ENCODE data around the gene C1RL. TPM values are rescaled to one million over a fixed set of nuclear protein-coding genes. Genes with fewer than 3 reads are reported as not detected.

C1RL gene
- total RNA-seq, 1 experiment from 2014 or later: 17.7 TPM

DNA sequence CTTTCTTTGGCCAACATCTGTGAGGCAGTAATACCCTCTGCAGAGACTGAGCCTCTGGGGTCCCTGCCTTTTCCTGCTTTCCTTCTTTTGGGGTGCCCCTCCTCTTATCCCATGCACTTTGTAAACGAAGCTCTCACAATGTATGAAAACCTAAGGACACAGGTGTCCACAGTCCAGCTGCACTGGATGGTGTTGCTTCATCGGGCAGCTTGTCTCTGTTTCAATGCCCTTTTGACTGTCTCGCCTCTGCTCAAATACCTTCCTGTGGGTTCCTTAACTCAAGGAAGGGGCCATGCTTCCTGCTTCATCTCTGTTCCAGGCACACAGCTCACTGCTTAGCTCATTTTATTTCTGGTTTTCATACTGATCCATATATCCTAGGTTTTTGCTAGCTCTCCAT lies 6.4 kb downstream of the C1RL start:
- Mint-ChIP-seq H3K36me3 (peaks cover 29% of the 10 kb centered on the region), H3K4me3 (no peak overlapping the region), H3K4me1 (peaks cover under 1% of the 10 kb centered on the region), H3K27me3 (ENCODE audit: low read depth) (no peaks in the 10 kb centered on the region), H3K9me3 (peaks cover 12% of the 10 kb centered on the region), H3K27ac (no peak overlapping the region)
- ATAC-seq (no peak), DNase-seq (ENCODE audit: low spot score) (no peak)
- ChIA-PET CTCF (interaction anchor here (0.8 to 2.0 kb wide), 3 partner anchors 9 to 42 kb away, joined by 3 to 7 read pairs (median 3); no protein-coding TSS in a partner anchor), POLR2A (interaction anchor here (1.0 kb wide), 1 partner anchor 12 kb away, joined by 3 read pairs; no protein-coding TSS in a partner anchor)
- TF ChIP-seq, protein P1, sequence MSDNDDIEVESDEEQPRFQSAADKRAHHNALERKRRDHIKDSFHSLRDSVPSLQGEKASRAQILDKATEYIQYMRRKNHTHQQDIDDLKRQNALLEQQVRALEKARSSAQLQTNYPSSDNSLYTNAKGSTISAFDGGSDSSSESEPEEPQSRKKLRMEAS (CRISPR knock-in tag; IDR thresholded peaks at IDR 0.05): no peak
- no peak for TF ChIP-seq ZNF121 (CRISPR knock-in tag; IDR thresholded peaks at IDR 0.05)
- no peak for TF ChIP-seq CREM (CRISPR knock-in tag; IDR thresholded peaks at IDR 0.05)
- no peak for TF ChIP-seq ZNF416 (CRISPR knock-in tag; IDR thresholded peaks at IDR 0.05)
- TF ChIP-seq NFATC4 (CRISPR knock-in tag; IDR thresholded peaks at IDR 0.05): no peak
- no peak for TF ChIP-seq GRHL2 (CRISPR knock-in tag; IDR thresholded peaks at IDR 0.05; ENCODE audit: insufficient replicate concordance, severe bottlenecking)

DNA sequence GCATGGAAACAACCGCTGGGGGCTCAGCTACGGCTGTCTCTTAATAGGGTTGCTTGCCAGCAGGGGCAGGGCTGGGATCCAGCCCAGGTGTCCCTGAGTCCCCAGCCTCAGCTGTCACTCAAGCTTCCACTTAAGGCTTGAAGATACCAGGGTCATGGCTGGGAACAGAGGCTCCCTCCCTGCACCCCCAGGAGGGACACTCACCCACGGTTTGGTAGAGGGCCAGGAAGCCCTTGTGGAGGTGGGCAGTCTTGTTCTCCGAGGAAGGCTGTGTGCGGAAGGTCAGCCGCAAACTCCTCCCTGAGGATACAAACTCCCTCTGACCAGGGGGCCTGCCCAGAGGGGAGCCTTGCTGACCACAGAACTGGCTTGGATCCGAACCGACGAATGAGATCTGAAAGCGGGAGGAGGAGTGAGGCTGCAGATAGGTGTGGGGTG lies 7.3 kb downstream of the C1RL start:
- POLR2A ChIA-PET: no interaction called here
- DNase-seq (ENCODE audit: low spot score) (no peak), ATAC-seq (no peak)
- TF ChIP-seq OVOL2 (CRISPR knock-in tag; IDR thresholded peaks at IDR 0.05; ENCODE audit: borderline replicate concordance): no peak
- TF ChIP-seq SMAD4 (CRISPR knock-in tag; IDR thresholded peaks at IDR 0.05): no peak
- TF ChIP-seq, protein P2, sequence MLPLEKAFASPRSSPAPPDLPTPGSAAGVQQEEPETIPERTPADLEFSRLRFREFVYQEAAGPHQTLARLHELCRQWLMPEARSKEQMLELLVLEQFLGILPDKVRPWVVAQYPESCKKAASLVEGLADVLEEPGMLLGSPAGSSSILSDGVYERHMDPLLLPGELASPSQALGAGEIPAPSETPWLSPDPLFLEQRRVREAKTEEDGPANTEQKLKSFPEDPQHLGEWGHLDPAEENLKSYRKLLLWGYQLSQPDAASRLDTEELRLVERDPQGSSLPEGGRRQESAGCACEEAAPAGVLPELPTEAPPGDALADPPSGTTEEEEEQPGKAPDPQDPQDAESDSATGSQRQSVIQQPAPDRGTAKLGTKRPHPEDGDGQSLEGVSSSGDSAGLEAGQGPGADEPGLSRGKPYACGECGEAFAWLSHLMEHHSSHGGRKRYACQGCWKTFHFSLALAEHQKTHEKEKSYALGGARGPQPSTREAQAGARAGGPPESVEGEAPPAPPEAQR (CRISPR knock-in tag; IDR thresholded peaks at IDR 0.05): no peak
- TF ChIP-seq, protein P3, sequence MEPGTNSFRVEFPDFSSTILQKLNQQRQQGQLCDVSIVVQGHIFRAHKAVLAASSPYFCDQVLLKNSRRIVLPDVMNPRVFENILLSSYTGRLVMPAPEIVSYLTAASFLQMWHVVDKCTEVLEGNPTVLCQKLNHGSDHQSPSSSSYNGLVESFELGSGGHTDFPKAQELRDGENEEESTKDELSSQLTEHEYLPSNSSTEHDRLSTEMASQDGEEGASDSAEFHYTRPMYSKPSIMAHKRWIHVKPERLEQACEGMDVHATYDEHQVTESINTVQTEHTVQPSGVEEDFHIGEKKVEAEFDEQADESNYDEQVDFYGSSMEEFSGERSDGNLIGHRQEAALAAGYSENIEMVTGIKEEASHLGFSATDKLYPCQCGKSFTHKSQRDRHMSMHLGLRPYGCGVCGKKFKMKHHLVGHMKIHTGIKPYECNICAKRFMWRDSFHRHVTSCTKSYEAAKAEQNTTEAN (CRISPR knock-in tag; IDR thresholded peaks at IDR 0.05): no peak
- TF ChIP-seq TP53 (CRISPR knock-in tag; IDR thresholded peaks at IDR 0.05): no peak
- TF ChIP-seq, protein P4, sequence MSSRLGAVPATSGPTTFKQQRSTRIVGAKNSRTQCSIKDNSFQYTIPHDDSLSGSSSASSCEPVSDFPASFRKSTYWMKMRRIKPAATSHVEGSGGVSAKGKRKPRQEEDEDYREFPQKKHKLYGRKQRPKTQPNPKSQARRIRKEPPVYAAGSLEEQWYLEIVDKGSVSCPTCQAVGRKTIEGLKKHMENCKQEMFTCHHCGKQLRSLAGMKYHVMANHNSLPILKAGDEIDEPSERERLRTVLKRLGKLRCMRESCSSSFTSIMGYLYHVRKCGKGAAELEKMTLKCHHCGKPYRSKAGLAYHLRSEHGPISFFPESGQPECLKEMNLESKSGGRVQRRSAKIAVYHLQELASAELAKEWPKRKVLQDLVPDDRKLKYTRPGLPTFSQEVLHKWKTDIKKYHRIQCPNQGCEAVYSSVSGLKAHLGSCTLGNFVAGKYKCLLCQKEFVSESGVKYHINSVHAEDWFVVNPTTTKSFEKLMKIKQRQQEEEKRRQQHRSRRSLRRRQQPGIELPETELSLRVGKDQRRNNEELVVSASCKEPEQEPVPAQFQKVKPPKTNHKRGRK (CRISPR knock-in tag; IDR thresholded peaks at IDR 0.05; ENCODE audit: borderline replicate concordance): no peak
- no peak for TF ChIP-seq KAT7 (CRISPR knock-in tag; IDR thresholded peaks at IDR 0.05; ENCODE audit: borderline replicate concordance)
- TF ChIP-seq, protein P5, sequence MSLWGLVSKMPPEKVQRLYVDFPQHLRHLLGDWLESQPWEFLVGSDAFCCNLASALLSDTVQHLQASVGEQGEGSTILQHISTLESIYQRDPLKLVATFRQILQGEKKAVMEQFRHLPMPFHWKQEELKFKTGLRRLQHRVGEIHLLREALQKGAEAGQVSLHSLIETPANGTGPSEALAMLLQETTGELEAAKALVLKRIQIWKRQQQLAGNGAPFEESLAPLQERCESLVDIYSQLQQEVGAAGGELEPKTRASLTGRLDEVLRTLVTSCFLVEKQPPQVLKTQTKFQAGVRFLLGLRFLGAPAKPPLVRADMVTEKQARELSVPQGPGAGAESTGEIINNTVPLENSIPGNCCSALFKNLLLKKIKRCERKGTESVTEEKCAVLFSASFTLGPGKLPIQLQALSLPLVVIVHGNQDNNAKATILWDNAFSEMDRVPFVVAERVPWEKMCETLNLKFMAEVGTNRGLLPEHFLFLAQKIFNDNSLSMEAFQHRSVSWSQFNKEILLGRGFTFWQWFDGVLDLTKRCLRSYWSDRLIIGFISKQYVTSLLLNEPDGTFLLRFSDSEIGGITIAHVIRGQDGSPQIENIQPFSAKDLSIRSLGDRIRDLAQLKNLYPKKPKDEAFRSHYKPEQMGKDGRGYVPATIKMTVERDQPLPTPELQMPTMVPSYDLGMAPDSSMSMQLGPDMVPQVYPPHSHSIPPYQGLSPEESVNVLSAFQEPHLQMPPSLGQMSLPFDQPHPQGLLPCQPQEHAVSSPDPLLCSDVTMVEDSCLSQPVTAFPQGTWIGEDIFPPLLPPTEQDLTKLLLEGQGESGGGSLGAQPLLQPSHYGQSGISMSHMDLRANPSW (CRISPR knock-in tag; conservative IDR thresholded peaks at IDR 0.05; ENCODE audit: low read depth): no peak
- no peak for TF ChIP-seq ETV6 (CRISPR knock-in tag; IDR thresholded peaks at IDR 0.05)
- TF ChIP-seq, protein P6, sequence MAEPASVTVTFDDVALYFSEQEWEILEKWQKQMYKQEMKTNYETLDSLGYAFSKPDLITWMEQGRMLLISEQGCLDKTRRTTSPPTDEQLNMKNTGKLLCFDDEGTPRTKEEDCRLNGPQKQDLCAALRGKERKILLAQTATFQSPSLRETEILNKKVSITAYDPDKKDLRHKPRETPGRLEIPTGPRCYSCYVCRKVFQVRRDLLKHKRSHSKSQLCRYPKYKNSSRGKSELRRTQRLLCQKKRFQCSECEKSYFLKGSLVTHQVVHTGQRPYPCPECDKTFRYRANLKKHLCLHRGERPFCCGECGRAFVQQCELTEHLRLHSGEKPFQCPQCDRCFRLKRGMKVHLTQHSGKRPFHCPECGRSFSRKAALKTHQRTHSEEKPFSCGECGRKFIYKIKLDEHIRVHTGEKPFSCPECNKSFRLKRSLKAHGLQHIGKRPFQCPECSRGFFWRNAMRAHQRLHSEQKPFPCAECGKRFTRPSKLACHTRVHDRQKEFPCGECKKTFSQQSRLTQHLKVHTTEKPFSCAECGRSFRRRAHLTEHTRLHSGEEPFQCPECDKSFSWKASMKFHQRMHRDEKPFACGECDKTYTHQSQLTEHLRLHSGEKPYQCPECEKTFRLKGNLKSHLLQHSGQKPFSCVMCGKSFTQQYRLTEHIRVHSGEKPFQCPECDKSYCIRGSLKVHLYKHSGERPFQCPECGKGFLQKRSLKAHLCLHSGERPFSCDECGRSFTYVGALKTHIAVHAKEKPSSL (CRISPR knock-in tag; conservative IDR thresholded peaks at IDR 0.05): no peak
- no peak for TF ChIP-seq JUN (CRISPR knock-in tag; IDR thresholded peaks at IDR 0.05)
- TF ChIP-seq PRRX2 (CRISPR knock-in tag; IDR thresholded peaks at IDR 0.05): no peak
- Mint-ChIP-seq H3K4me1 (no peaks in the 10 kb centered on the region), H3K36me3 (peaks cover 27% of the 10 kb centered on the region), H3K27ac (no peak overlapping the region), H3K4me3 (no peak overlapping the region), H3K9me3 (peaks cover 12% of the 10 kb centered on the region), H3K27me3 (ENCODE audit: low read depth) (no peaks in the 10 kb centered on the region)
- CTCF ChIA-PET: interaction anchor here (0.9 to 2.0 kb wide), 2 partner anchors 11 to 43 kb away, joined by 3 to 7 read pairs; no protein-coding TSS in a partner anchor

All from WTC11 (cell line).